Epithelial cell of prostate (primary cell): ENCODE results near the gene KAZN.

Experiments used
- DNase-seq: peaks from one replicate; pipeline ENCODE4 v3.0.0-alpha.2; 2011; ENCODE audit warnings: low read depth, low spot score
- H3K27ac ChIP-seq: fragments of 450-650 bp; 2 replicates; pipeline ENCODE4 v1.5.1; 2017; ENCODE audit warnings: mild to moderate bottlenecking

The KAZN gene

GRCh38 chr1:15080328-15081007 is 482.0 kb downstream of the KAZN start:
- no peak overlapping the region for H3K27ac ChIP-seq
- DNase-seq, result no peak

GRCh38 chr1:15081102-15081501 is 482.6 kb downstream of the KAZN start:
- H3K27ac ChIP-seq, result no peak overlapping the region
- DNase-seq, result no peak

- no peak overlapping the region for H3K27ac ChIP-seq
- DNase-seq, result no peak
Measured at GRCh38 chr1:15083578-15083977, 485.1 kb downstream of the KAZN start.

GRCh38 chr1:15088281-15088971 is 489.9 kb downstream of the KAZN start:
- no peak overlapping the region for H3K27ac ChIP-seq
- no peak for DNase-seq

GRCh38 chr1:15089258-15089992 is 490.9 kb downstream of the KAZN start:
- no peak for DNase-seq
- peak overlapping the region; percentile 10 for H3K27ac ChIP-seq

GRCh38 chr1:15090373-15090772 is 491.9 kb downstream of the KAZN start:
- DNase-seq, result peak; percentile 24
- peak overlapping the region; percentile 10 for H3K27ac ChIP-seq

GRCh38 chr1:15094056-15094455 is 495.6 kb downstream of the KAZN start:
- no peak overlapping the region for H3K27ac ChIP-seq
- no peak for DNase-seq

- no peak overlapping the region for H3K27ac ChIP-seq
- DNase-seq, result no peak
Measured at GRCh38 chr1:15094719-15095495, 496.4 kb downstream of the KAZN start.

GRCh38 chr1:15095496-15095875 is 497.0 kb downstream of the KAZN start:
- no peak for DNase-seq
- no peak overlapping the region for H3K27ac ChIP-seq

- no peak for DNase-seq
- H3K27ac ChIP-seq, result no peak overlapping the region
Measured at GRCh38 chr1:15096293-15096692, 497.8 kb downstream of the KAZN start.

- no peak for DNase-seq
Measured at GRCh38 chr1:15098176-15099125, 500.0 kb downstream of the KAZN start.

GRCh38 chr1:15099441-15100120 is 501.1 kb downstream of the KAZN start:
- no peak for DNase-seq
- H3K27ac ChIP-seq, result no peak overlapping the region

More at GRCh38 chr1:15098176-15099125, 500.0 kb downstream of the KAZN start:
- H3K27ac ChIP-seq, result no peak overlapping the region

- H3K27ac ChIP-seq, result no peak overlapping the region
- DNase-seq, result no peak
Measured at GRCh38 chr1:15100121-15100879, 501.8 kb downstream of the KAZN start.

GRCh38 chr1:15100880-15101760 is 502.6 kb downstream of the KAZN start:
- DNase-seq, result no peak
- H3K27ac ChIP-seq, result no peak overlapping the region

- H3K27ac ChIP-seq, result no peak overlapping the region
- DNase-seq, result no peak
Measured at GRCh38 chr1:15101801-15102200, 503.3 kb downstream of the KAZN start.

- no peak for DNase-seq
- H3K27ac ChIP-seq, result no peak overlapping the region
Measured at GRCh38 chr1:15102646-15103045, 504.2 kb downstream of the KAZN start.

GRCh38 chr1:15103211-15103610 is 504.7 kb downstream of the KAZN start:
- DNase-seq, result no peak
- no peak overlapping the region for H3K27ac ChIP-seq
